Fibroblast of skin of scalp (primary cell): Measurements from ENCODE around the gene VPS51.
A peak's percentile ranks its signal among the peaks of the same experiment; 100 is the strongest.
"Not testable (repeated sequence)": the region's sequence is repeated elsewhere in the genome, so short reads cannot be mapped to it uniquely, and the experiment has no call there.

ENCODE experiments used
- DNase-seq: peaks from one replicate; pipeline ENCODE4 v3.0.0-alpha.2; 2013

Gene VPS51

GRCh38 chr11:65135633-65136145 is 39.7 kb downstream of the VPS51 start:
- DNase-seq: no peak

GRCh38 chr11:65136515-65137096 is 40.6 kb downstream of the VPS51 start:
- DNase-seq: no peak

GRCh38 chr11:65141896-65142494 is 46.0 kb downstream of the VPS51 start:
- no peak for DNase-seq

- no peak for DNase-seq
Measured at GRCh38 chr11:65147352-65148075, 51.5 kb downstream of the VPS51 start.

GRCh38 chr11:65148657-65149056 is 52.6 kb downstream of the VPS51 start:
- DNase-seq: no peak

- not testable (repeated sequence) for DNase-seq
Measured at GRCh38 chr11:65150131-65150508, 54.1 kb downstream of the VPS51 start.

- peak; percentile 90 for DNase-seq
Measured at GRCh38 chr11:65150509-65151299, 54.7 kb downstream of the VPS51 start.

- no peak for DNase-seq
Measured at GRCh38 chr11:65151331-65151899, 55.4 kb downstream of the VPS51 start.

GRCh38 chr11:65152122-65152521 is 56.1 kb downstream of the VPS51 start:
- no peak for DNase-seq

- no peak for DNase-seq
Measured at GRCh38 chr11:65156256-65156655, 60.2 kb downstream of the VPS51 start.

- no peak for DNase-seq
Measured at GRCh38 chr11:65156926-65157325, 60.9 kb downstream of the VPS51 start.

- no peak for DNase-seq
Measured at GRCh38 chr11:65157336-65157735, 61.3 kb downstream of the VPS51 start.

- DNase-seq: no peak
Measured at GRCh38 chr11:65159012-65159411, 63.0 kb downstream of the VPS51 start.

- no peak for DNase-seq
Measured at GRCh38 chr11:65160643-65161042, 64.6 kb downstream of the VPS51 start.
